ENCODE results near the gene DYRK2.

The DYRK2 gene

GRCh38 chr12:67709367-67709954 is 60.9 kb downstream of the DYRK2 start:
- DNase-seq, result no peak

GRCh38 chr12:67710582-67710981 is 62.0 kb downstream of the DYRK2 start:
- no peak for DNase-seq

- DNase-seq, result no peak
Observed at GRCh38 chr12:67712011-67712410, 63.5 kb downstream of the DYRK2 start.

- DNase-seq, result no peak
Observed at GRCh38 chr12:67714648-67715047, 66.1 kb downstream of the DYRK2 start.

Data from eye (tissue), 1 donor.